Tibial artery (tissue), 4 donors: ENCODE measurements around the gene ADSS1.

ENCODE experiments used
- DNase-seq, 2 donors: peaks; one replicate each; pipeline ENCODE4 v3.0.0-alpha.2; 2019
- H3K27ac ChIP-seq, 2 donors: fragments of 200-600 bp; sonication (generic) in 1 of 2; 1 replicate in 1 of 2; 2 replicates in 1 of 2; pipeline ENCODE4 v1.5.1; 2018 to 2019; ENCODE audit warnings: mild to moderate bottlenecking in 1 of 2
- H3K27me3 ChIP-seq, 2 donors: fragments of 200-600 bp; sonication (generic) in 1 of 2; one replicate each; pipeline versions ENCODE4 v1.5.1 to v1.6.0; 2016 to 2019
- H3K36me3 ChIP-seq, 3 donors: fragments of 200-600 bp; sonication (generic) in 2 of 3; one replicate each; pipeline ENCODE4 v1.5.1; 2016 to 2019; ENCODE audit warnings: mild to moderate bottlenecking in 2 of 3
- H3K4me1 ChIP-seq, 4 donors: fragments of 200-600 bp; sonication (generic) in 2 of 4; 1 replicate in 3 of 4; 2 replicates in 1 of 4; pipeline ENCODE4 v1.5.1; 2016 to 2019
- H3K4me3 ChIP-seq, 2 donors: fragments of 200-600 bp; sonication (generic) in 1 of 2; 1 replicate in 1 of 2; 2 replicates in 1 of 2; pipeline ENCODE4 v1.5.1; 2018 to 2019; ENCODE audit warnings: mild to moderate bottlenecking in 2 of 2
- H3K9me3 ChIP-seq, 3 donors: fragments of 200-600 bp; sonication (generic) in 1 of 3; one replicate each; pipeline ENCODE4 v1.5.1; 2016 to 2019
- intact Hi-C: fragments of 100-400 bp; cut with DNase I; formaldehyde crosslinking; loops from one replicate; pipeline ENCODE4 v1.15.0; 2023; ENCODE audit warnings: low total_unique reads
- TF ChIP-seq, protein P1 (sequence below), 2 experiments: fragments of 200-600 bp in 1 of 2; fragments of 450-650 bp in 1 of 2; IDR thresholded peaks; one replicate each; pipeline ENCODE4 v1.5.1; 2017 to 2019; ENCODE audit warnings: antibody characterized with exemption in 2 of 2, mild to moderate bottlenecking in 1 of 2, moderate library complexity in 1 of 2

Gene ADSS1

DNA sequence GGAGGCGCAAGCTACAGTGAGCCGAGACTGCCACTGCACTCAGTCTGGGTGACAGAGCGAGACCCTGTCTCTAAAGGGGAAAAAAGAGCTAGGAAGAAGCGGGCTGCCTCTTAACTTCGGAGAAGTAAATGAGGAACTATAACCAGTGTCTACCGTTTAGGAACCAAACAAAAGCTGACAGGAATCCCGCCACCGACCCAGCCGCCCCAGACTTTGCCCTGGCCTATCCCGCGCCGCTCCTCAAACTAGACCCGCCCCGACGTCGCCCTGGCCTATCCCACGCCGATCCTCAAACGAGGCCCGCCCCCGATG, 28.4 kb downstream of the ADSS1 start:
- Histone ChIP-seq H3K27ac (peak overlapping the region; percentile 97 to 98), H3K27me3 (no peaks in the 10 kb centered on the region), H3K9me3 (no peaks in the 10 kb centered on the region), H3K36me3 (peaks cover 18 to 27% (median 21%) of the 10 kb centered on the region in 3 donors), H3K4me3 (peak overlapping the region; percentile 80 to 89), H3K4me1 (peaks cover 0 to 75% (median 49%) of the 10 kb centered on the region in 4 donors)
- intact Hi-C loops = loop anchor here (2.0 to 10.0 kb wide), 2 partner anchors 74 to 722 kb away; partner anchors contain the start of gene CRIP2
- TF ChIP-seq, protein P1, sequence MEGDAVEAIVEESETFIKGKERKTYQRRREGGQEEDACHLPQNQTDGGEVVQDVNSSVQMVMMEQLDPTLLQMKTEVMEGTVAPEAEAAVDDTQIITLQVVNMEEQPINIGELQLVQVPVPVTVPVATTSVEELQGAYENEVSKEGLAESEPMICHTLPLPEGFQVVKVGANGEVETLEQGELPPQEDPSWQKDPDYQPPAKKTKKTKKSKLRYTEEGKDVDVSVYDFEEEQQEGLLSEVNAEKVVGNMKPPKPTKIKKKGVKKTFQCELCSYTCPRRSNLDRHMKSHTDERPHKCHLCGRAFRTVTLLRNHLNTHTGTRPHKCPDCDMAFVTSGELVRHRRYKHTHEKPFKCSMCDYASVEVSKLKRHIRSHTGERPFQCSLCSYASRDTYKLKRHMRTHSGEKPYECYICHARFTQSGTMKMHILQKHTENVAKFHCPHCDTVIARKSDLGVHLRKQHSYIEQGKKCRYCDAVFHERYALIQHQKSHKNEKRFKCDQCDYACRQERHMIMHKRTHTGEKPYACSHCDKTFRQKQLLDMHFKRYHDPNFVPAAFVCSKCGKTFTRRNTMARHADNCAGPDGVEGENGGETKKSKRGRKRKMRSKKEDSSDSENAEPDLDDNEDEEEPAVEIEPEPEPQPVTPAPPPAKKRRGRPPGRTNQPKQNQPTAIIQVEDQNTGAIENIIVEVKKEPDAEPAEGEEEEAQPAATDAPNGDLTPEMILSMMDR (IDR thresholded peaks at IDR 0.05) = no peak
- no peak for DNase-seq

DNA sequence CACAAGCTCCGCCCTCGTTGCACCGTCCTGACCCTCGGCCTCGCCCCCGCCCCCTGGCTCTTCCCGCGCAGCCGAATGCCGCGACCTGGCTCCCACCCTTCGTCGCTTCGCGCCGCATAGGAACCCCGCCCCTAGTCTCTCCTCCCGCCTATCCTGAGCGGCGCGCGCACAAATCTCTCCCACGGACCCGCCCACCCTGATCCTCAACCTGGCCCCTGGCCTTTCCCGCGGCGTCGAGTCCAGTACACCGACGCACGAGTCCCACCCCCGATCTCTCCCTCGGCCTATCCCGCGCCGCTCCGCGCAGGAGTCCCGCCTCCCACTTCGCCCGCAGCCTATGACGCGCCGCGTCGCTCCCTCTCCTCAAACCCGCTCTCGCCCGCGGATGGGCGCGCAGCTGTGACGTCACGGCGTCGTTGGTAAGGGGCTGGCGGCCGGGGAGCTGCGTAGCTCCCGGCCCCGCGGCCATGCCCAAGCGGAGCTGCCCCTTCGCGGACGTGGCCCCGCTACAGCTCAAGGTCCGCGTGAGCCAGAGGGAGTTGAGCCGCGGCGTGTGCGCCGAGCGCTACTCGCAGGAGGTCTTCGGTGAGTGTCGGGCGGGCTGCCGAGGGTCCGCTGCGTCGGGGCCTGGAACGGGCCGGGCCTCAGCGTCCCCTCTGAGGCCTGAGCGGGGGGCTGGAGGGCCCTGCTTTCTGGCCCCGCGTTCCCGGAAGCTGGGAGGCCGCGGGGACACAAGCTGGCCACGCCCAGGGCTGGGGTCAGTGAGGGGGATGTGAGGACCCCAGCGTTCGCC, 28.9 kb downstream of the ADSS1 start, which contains the start of gene SIVA1:
Gene SIVA1, plus strand, starts transcription at position 413 of the 793 bp plus-strand sequence. Its CDS starts 55 bp downstream, at position 468.
- Histone ChIP-seq H3K4me3 (peak within 1 kb of the TSS; percentile 80 to 89), H3K36me3 (peaks cover 24 to 33% (median 26%) of the 10 kb centered on the region in 3 donors), H3K9me3 (no peaks in the 10 kb centered on the region), H3K27ac (peak within 1 kb of the TSS; percentile 97 to 98), H3K27me3 (no peaks in the 10 kb centered on the region), H3K4me1 (peaks cover 0 to 69% (median 47%) of the 10 kb centered on the region in 4 donors)
- peak; percentile 99 to 100 for DNase-seq
- TF ChIP-seq, protein P1 (IDR thresholded peaks at IDR 0.05) = peak in 1 of 2 experiments; percentile 9
- intact Hi-C loops = loop anchor here (2.0 to 10.0 kb wide), 2 partner anchors 74 to 722 kb away; partner anchors contain the start of gene CRIP2

DNA sequence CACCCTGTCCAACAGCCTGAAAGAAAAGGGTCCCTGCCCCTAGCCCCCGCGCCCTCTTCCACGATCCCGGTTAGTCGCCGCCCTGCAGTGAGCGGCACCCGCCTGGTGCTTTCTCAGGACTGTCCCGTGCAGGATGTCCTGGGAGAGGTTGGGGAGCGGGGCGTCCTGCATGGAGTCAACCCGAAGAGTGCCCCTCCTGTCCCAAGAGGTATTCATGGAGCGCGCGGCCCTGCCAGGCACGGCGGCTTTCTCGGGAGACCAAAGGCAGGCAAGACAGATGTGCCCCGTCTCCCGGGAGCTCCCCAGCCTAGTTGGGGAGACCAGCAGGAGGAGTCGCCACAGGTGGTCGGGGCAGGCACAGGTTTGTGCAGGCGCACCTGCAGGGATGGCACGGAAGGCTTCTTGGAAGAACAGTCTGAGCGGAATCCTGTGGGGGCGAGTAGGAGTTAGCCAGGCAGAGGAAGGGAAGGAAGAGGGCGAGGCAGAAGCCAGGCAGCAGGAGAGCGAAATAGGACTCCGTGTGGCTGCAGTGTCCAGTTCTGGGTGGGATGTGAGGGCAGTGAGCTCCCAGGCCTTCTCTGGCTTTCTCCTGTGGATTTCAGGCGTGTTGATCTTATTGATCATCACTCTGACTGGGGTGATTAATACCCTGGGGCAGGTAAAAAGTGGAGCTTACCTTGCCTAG, 29.6 kb downstream of the ADSS1 start:
- DNase-seq = no peak
- peaks cover 0 to 62% (median 45%) of the 10 kb centered on the region in 4 donors for H3K4me1 ChIP-seq
- H3K4me3 ChIP-seq = peak overlapping the region; percentile 80 to 89
- H3K9me3 ChIP-seq = no peaks in the 10 kb centered on the region
- no peaks in the 10 kb centered on the region for H3K27me3 ChIP-seq
- TF ChIP-seq, protein P1 (IDR thresholded peaks at IDR 0.05) = no peak
- intact Hi-C loops = loop anchor here (2.0 to 10.0 kb wide), 2 partner anchors 75 to 721 kb away; partner anchors contain the start of gene CRIP2
- peak overlapping the region; percentile 97 to 98 for H3K27ac ChIP-seq
- H3K36me3 ChIP-seq = peaks cover 31 to 40% (median 33%) of the 10 kb centered on the region in 3 donors

DNA sequence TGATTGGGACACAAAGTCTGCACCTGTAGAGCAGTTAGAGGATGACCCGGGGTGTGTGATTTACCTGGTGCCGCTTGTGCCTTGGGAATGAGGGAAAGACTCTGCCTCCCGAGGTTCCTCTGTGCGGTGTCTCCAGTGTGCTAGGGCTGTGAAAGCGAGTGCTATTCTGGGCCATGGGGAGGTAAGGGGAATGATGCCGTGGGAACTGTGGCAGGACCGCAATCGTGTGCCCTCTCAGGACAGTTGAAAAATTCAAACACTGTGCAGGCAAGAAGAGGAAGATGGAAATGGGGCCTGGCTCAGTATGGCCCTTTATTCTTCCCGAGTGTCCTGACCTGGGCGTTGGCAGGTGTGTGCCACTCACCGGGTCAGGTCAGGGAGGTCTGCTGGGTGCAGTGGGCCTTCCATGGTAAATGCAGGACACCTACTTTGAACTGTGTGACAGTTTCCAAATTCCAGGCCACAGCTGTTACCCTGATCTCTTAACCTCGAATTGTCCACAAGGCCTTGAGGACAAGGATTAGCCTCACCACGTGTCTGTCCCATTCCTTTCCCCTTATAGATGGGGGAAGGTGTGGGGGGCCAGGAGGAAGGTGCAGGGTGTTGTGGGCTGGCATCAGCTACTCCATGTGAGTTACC, 30.3 kb downstream of the ADSS1 start:
- H3K27me3 ChIP-seq = no peaks in the 10 kb centered on the region
- TF ChIP-seq, protein P1 (IDR thresholded peaks at IDR 0.05) = no peak
- intact Hi-C loops = loop anchor here (10.0 kb wide), 1 partner anchor 720 kb away; the partner anchor contains the start of gene CRIP2
- H3K4me1 ChIP-seq = peaks cover 0 to 55% (median 39%) of the 10 kb centered on the region in 4 donors
- H3K36me3 ChIP-seq = peaks cover 37 to 47% (median 39%) of the 10 kb centered on the region in 3 donors
- peak overlapping the region; percentile 97 to 98 for H3K27ac ChIP-seq
- DNase-seq = no peak
- peak overlapping the region; percentile 80 to 89 for H3K4me3 ChIP-seq
- H3K9me3 ChIP-seq = no peaks in the 10 kb centered on the region

DNA sequence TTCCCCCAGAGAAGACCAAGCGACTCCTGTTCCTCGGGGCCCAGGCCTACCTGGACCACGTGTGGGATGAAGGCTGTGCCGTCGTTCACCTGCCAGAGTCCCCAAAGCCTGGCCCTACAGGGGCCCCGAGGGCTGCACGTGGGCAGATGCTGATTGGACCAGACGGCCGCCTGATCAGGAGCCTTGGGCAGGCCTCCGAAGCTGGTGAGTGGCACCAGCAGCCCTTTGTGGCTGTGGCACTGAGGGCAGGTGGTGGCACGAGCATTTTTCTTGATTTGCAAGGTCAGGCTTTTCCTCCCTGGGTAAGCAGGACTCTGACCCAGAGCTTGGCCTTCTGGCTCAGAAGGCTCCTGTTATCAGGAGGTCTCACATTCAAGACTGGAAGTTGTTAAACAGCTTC, 31.6 kb downstream of the ADSS1 start:
- Histone ChIP-seq H3K27me3 (no peaks in the 10 kb centered on the region), H3K9me3 (no peaks in the 10 kb centered on the region), H3K36me3 (peaks cover 43 to 60% (median 51%) of the 10 kb centered on the region in 3 donors), H3K27ac (peak overlapping the region in 1 of 2 donors; percentile 6), H3K4me3 (no peak overlapping the region), H3K4me1 (peaks cover 0 to 42% (median 27%) of the 10 kb centered on the region in 4 donors)
- intact Hi-C loops = loop anchor here (10.0 kb wide), 1 partner anchor 719 kb away; the partner anchor contains the start of gene CRIP2
- DNase-seq = no peak
- TF ChIP-seq, protein P1 (IDR thresholded peaks at IDR 0.05) = no peak
